Astrocyte (in vitro differentiated cells and primary cell): ENCODE measurements around the gene PRR35. TPM values are rescaled to one million over a fixed set of nuclear protein-coding genes. Genes with fewer than 3 reads are reported as not detected.

Experiments
- DNase-seq: peaks from one replicate; pipeline ENCODE4 v3.0.0-alpha.2; 2010; ENCODE audit warnings: low read depth
- FAIRE-seq: peaks from 2 replicates; lab custom pipeline; 2011; peaks lifted over from hg19 to GRCh38; lab: Jason Lieb, UNC
- H2AFZ ChIP-seq: 2 replicates; pipeline ENCODE4 v1.6.0; 2012; ENCODE audit warnings: low read depth, low read length, inconsistent platforms
- H3K27ac ChIP-seq: 2 replicates; pipeline ENCODE4 v1.5.1; 2011; ENCODE audit warnings: low read depth, low read length, inconsistent platforms
- H3K27me3 ChIP-seq: 2 replicates; pipeline ENCODE4 v1.6.0; 2011; ENCODE audit warnings: low read length, inconsistent platforms; ENCODE audit not compliant: insufficient read depth
- H3K36me3 ChIP-seq: 2 replicates; pipeline ENCODE4 v1.5.1; 2011; ENCODE audit warnings: low read length, inconsistent platforms; ENCODE audit not compliant: insufficient read depth
- H3K4me1 ChIP-seq: 2 replicates; pipeline ENCODE4 v1.5.1; 2011; ENCODE audit warnings: low read length, inconsistent platforms; ENCODE audit not compliant: insufficient read depth
- H3K4me2 ChIP-seq: 2 replicates; pipeline ENCODE4 v1.6.0; 2012; ENCODE audit warnings: low read length, inconsistent platforms
- H3K4me3 ChIP-seq: 2 replicates; pipeline ENCODE4 v1.5.1; 2011; ENCODE audit warnings: low read depth, mild to moderate bottlenecking, low read length, inconsistent platforms; ENCODE audit not compliant: insufficient read depth
- H3K79me2 ChIP-seq: 2 replicates; pipeline ENCODE4 v1.6.0; 2012; ENCODE audit warnings: mild to moderate bottlenecking, low read length, inconsistent platforms; ENCODE audit not compliant: insufficient read depth
- H3K9ac ChIP-seq: 2 replicates; pipeline ENCODE4 v1.6.0; 2012; ENCODE audit warnings: mild to moderate bottlenecking, low read length, inconsistent platforms
- H3K9me3 ChIP-seq: 2 replicates; pipeline ENCODE4 v1.5.1; 2012; ENCODE audit warnings: low read depth, mild to moderate bottlenecking, low read length, inconsistent platforms; ENCODE audit not compliant: insufficient read depth
- H4K20me1 ChIP-seq: 2 replicates; pipeline ENCODE4 v1.6.0; 2012; ENCODE audit warnings: low read length, inconsistent platforms; ENCODE audit not compliant: insufficient read depth
- H3K27ac Mint-ChIP-seq: one replicate; pipeline ENCODE4 v1.8.0; 2021; ENCODE audit warnings: mild to moderate bottlenecking, mixed read lengths; ENCODE audit not compliant: unreplicated experiment
- H3K27me3 Mint-ChIP-seq: one replicate; pipeline ENCODE4 v1.8.0; 2021; ENCODE audit warnings: low read depth, mixed read lengths; ENCODE audit not compliant: unreplicated experiment
- H3K36me3 Mint-ChIP-seq: one replicate; pipeline ENCODE4 v1.8.0; 2021; ENCODE audit warnings: low read depth, mixed read lengths; ENCODE audit not compliant: unreplicated experiment
- H3K4me1 Mint-ChIP-seq: one replicate; pipeline ENCODE4 v1.8.0; 2021; ENCODE audit warnings: low read depth, mixed read lengths; ENCODE audit not compliant: unreplicated experiment
- H3K4me3 Mint-ChIP-seq: one replicate; pipeline ENCODE4 v1.8.0; 2021; ENCODE audit warnings: mild to moderate bottlenecking, moderate library complexity, mixed read lengths; ENCODE audit not compliant: unreplicated experiment
- H3K9me3 Mint-ChIP-seq: one replicate; pipeline ENCODE4 v1.8.0; 2021; ENCODE audit warnings: mild to moderate bottlenecking, mixed read lengths; ENCODE audit not compliant: unreplicated experiment
- CTCF ChIP-seq: IDR thresholded peaks from 2 replicates; pipeline ENCODE4 v1.5.1; 2011; ENCODE audit warnings: low read depth, mild to moderate bottlenecking, inconsistent platforms, low read length, moderate library complexity; ENCODE audit not compliant: insufficient read depth
- EZH2 ChIP-seq: IDR thresholded peaks from 2 replicates; pipeline ENCODE4 v1.6.1; 2012; ENCODE audit warnings: mild to moderate bottlenecking, low read length, inconsistent platforms; ENCODE audit not compliant: insufficient read depth
- total RNA-seq: library from RNA; stranded (reverse); gene quantifications from 2 replicates; pipeline ENCODE4 v1.2.1, GENCODE V29; 2021

The PRR35 gene
- total RNA-seq, 1 donor from 2014 or later: 0.09 TPM

- no peaks in the 10 kb centered on the region for H3K36me3 ChIP-seq
- Mint-ChIP-seq H3K27ac (no peak overlapping the region), H3K36me3 (no peaks in the 10 kb centered on the region), H3K27me3 (no peaks in the 10 kb centered on the region), H3K9me3 (no peaks in the 10 kb centered on the region), H3K4me1 (peaks cover 4% of the 10 kb centered on the region), H3K4me3 (no peak overlapping the region)
- peaks cover 7% of the 10 kb centered on the region for H3K4me1 ChIP-seq
- peaks cover 14% of the 10 kb centered on the region for H3K79me2 ChIP-seq
- H3K9me3 ChIP-seq: no peaks in the 10 kb centered on the region
- peaks cover 23% of the 10 kb centered on the region for H4K20me1 ChIP-seq
- no peak for TF ChIP-seq CTCF
- no peak for TF ChIP-seq EZH2
- H3K27me3 ChIP-seq: no peaks in the 10 kb centered on the region
- H3K9ac ChIP-seq: no peak overlapping the region
- no peak for FAIRE-seq
- no peak overlapping the region for H3K4me3 ChIP-seq
- DNase-seq: no peak
- H2AFZ ChIP-seq: no peak overlapping the region
- H3K27ac ChIP-seq: no peak overlapping the region
- H3K4me2 ChIP-seq: no peak overlapping the region
These were observed 23.2 kb downstream of the PRR35 start for GRCh38 chr16:583470-583814.

GRCh38 chr16:583815-584591, 23.8 kb downstream of the PRR35 start:
- Histone ChIP-seq H3K27ac (no peak overlapping the region), H3K4me3 (no peak overlapping the region), H3K4me1 (peaks cover 7% of the 10 kb centered on the region), H4K20me1 (peaks cover 23% of the 10 kb centered on the region), H3K9ac (no peak overlapping the region), H3K79me2 (peaks cover 16% of the 10 kb centered on the region), H3K27me3 (no peaks in the 10 kb centered on the region), H3K36me3 (no peaks in the 10 kb centered on the region), H3K4me2 (no peak overlapping the region), H3K9me3 (no peaks in the 10 kb centered on the region), H2AFZ (no peak overlapping the region)
- FAIRE-seq: no peak
- Mint-ChIP-seq H3K27me3 (no peaks in the 10 kb centered on the region), H3K27ac (no peak overlapping the region), H3K4me3 (no peak overlapping the region), H3K9me3 (no peaks in the 10 kb centered on the region), H3K4me1 (peaks cover 4% of the 10 kb centered on the region), H3K36me3 (no peaks in the 10 kb centered on the region)
- TF ChIP-seq CTCF (no peak), EZH2 (no peak)
- DNase-seq: no peak

GRCh38 chr16:585351-585750, 25.2 kb downstream of the PRR35 start:
- Histone ChIP-seq H4K20me1 (peaks cover 25% of the 10 kb centered on the region), H3K27me3 (no peaks in the 10 kb centered on the region), H2AFZ (no peak overlapping the region), H3K79me2 (peaks cover 18% of the 10 kb centered on the region), H3K4me1 (peaks cover 7% of the 10 kb centered on the region), H3K4me2 (no peak overlapping the region), H3K9ac (no peak overlapping the region), H3K36me3 (no peaks in the 10 kb centered on the region), H3K4me3 (no peak overlapping the region), H3K27ac (no peak overlapping the region), H3K9me3 (no peaks in the 10 kb centered on the region)
- DNase-seq (no peak), FAIRE-seq (no peak)
- Mint-ChIP-seq H3K4me1 (peaks cover 4% of the 10 kb centered on the region), H3K36me3 (no peaks in the 10 kb centered on the region), H3K27ac (peak overlapping the region; percentile 62), H3K27me3 (no peaks in the 10 kb centered on the region), H3K9me3 (no peaks in the 10 kb centered on the region), H3K4me3 (no peak overlapping the region)
- no peak for TF ChIP-seq EZH2
- TF ChIP-seq CTCF: no peak
